ENCODE measurements around the gene CXCL5.

Gene CXCL5

GRCh38 chr4:73998040-73999011 is at the start of gene CXCL5:
CXCL5 (minus strand) TSS chr4:73998677; CDS start chr4:73998581, 96 bp downstream.
- no peak for DNase-seq

- no peak for DNase-seq
These were observed 48.7 kb upstream of the CXCL5 start for GRCh38 chr4:74047152-74047551.

- no peak for DNase-seq
These were observed 47.3 kb upstream of the CXCL5 start for GRCh38 chr4:74045772-74046171.

- DNase-seq, result no peak
These were observed 46.8 kb upstream of the CXCL5 start for GRCh38 chr4:74045247-74045646.

DNA sequence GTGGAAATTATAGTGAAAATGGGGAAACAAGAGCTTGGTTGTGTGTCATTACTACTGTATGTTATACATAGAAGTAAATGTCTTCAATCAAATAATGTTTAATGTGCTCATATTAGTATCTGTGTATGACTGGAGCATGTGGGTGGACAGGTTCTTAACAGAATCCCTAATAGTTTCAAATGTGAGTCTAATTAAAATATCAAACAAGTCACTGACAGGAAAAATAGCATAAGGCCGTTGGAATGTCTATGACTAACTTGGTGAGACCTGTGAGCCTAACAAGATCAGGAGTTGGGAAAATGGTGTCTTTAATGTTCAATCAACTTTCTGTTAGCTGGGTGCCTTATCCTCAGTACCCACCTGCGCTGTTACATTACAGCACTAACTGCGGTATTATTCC is 46.2 kb upstream of the CXCL5 start:
- no peak for DNase-seq

GRCh38 chr4:74042681-74043080 is 44.2 kb upstream of the CXCL5 start:
- no peak for DNase-seq

GRCh38 chr4:74041418-74041817 is 42.9 kb upstream of the CXCL5 start:
- DNase-seq, result no peak

GRCh38 chr4:74039315-74039763 is 40.9 kb upstream of the CXCL5 start:
- no peak for DNase-seq

DNA sequence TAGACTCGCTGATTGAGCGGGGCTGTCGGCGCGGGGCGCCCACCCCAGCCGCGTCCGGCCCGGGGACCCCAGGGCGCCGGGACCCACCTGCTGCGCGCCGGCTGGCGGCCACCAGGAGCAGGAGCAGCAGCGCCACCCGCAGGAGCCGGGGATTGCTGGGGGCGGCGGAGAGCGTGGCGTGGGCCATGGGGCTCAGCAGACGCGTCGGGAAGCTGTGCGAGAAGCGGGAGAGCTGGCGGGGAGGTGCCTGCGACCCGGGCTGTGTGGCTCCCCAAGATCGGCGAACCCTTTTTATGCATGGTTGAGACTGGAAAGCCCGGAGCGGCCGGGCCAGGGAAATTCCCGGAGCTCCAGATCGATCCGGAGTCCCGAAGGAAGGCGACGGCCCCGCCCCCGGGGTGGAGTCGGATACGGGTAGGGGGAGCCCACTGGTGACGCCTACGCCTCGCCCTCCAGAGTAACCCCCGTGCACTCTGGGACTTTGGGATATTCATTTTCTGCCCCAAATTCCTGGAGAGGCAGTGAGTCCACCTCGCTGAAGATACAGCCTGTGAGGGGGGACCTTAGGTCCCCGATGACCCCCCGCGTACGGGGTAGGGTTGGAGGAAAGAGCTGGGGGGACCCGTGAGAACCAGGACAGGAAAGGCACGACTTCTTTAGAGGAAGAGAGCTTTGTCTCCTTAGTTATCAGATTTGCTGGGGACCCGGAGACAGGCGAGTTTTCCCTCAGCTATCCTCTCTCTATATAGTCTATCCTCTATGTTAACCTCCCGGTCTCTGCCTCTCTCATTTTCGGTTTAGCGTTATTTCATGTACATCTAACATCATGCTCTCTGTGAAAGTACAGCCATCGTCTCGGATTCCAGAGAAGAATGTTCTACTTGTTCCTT is 40.2 kb upstream of the CXCL5 start, which contains the start of gene CXCL3:
CXCL3 (minus strand) TSS at position 265 of the 890 bp plus-strand sequence; CDS start at position 187, 78 bp downstream.
- no peak for DNase-seq

GRCh38 chr4:74038086-74038424 is 39.6 kb upstream of the CXCL5 start:
- DNase-seq, result no peak

GRCh38 chr4:74037076-74037955 is 38.8 kb upstream of the CXCL5 start:
- no peak for DNase-seq

GRCh38 chr4:74033739-74034138 is 35.3 kb upstream of the CXCL5 start:
- DNase-seq, result no peak

DNA sequence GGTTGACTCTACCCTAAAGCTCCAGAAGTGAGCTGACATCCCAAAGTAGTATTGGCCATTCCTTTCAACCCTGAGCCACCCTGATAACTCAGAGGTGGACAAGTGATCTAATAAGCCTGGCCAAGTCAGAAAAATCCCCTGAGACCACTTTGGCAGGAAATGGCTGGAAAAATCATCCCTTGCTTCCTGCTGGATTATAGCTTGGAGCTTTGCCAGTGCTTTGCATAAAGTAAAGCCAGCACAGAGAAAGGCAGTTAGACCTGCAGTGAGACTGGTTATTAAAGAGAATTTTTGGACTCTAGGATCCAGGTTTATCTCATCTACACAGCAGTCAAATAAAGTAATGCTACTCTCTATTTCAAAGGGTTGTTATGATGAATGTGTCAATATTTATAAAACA is 33.6 kb upstream of the CXCL5 start:
- DNase-seq, result no peak

GRCh38 chr4:74031576-74031975 is 33.1 kb upstream of the CXCL5 start:
- peak; percentile 6 for DNase-seq

GRCh38 chr4:74030285-74030684 is 31.8 kb upstream of the CXCL5 start:
- DNase-seq, result no peak

- DNase-seq, result no peak
These were observed 30.0 kb upstream of the CXCL5 start for GRCh38 chr4:74028504-74028903.

DNA sequence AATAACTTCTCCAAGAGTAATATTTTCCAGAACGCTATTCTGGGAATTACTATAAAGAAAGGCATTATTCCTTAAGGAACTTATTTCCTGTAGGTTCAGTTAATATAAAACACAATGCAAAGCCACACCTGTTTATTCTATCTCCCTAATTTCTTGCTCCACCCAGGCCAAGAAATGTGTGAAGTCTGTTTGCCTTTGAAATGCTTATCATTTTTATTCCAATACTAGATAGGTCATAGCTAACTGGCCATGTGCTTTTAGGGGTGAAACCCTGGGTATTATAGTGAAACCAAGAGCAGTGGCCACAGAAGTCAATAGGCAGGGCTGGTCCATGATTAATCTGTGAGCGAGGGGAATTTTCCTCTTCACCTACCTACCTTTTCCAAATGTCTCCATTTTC is 25.2 kb upstream of the CXCL5 start:
- DNase-seq, result no peak

GRCh38 chr4:74021601-74022000 is 23.1 kb upstream of the CXCL5 start:
- peak; percentile 4 for DNase-seq

GRCh38 chr4:74018771-74019170 is 20.3 kb upstream of the CXCL5 start:
- peak; percentile 94 for DNase-seq

DNA sequence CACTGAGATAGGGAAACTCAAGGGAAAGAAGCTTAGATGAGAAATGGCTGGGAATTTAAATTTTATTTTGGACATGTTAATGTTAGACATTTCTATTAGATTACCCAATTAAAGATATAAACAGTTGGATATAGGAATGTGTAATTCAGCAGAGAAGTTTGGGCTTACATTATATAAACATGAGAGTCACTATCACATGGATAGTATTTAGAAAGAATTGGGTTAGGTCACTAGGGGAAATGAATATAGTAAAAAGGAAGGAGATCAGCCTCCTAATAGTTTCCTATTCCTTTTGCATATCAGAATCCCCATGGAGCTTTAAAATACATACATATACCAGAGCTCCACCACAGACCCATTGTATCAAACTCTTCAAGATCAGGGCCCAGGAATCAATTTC is 19.6 kb upstream of the CXCL5 start:
- DNase-seq, result no peak

GRCh38 chr4:74016068-74016467 is 17.6 kb upstream of the CXCL5 start:
- DNase-seq, result peak; percentile 73

DNA sequence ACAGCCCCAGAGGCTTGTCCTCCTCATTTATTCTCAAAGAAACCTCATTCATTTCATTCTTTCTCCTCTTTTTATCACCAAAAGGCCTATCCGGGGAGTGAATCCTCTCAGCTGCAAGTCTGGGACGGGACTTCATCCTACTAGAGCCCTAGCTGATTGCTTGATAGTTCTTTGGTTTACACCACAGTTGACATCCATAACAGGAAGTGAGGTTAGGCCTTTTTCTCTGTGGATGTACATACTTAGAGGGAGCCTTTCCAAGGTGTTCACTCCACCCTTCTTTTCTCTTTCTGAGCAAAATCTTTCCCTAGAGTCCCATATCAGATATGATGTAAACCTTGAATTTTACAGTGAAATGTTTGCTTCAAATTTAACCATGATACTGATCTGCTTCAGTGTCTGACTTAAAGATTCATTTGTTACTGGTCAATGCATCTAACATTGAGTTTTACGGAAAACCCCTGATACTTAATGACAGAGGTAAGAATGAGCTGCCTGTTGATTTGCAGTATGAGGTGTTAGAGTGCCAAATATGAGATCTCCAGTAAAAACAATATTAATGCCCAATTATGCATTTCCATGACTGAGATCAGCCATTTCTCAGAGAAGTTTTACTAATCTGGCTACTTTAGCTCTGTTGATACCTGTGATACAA is 16.8 kb upstream of the CXCL5 start:
- no peak for DNase-seq

Data from MV-4-11 (cell line).